Measurements from ENCODE around the gene GEMIN7.

Gene GEMIN7

GRCh38 chr19:45090034-45090433, 11.0 kb downstream of the GEMIN7 start:
- no peak for DNase-seq (ENCODE audit: low read depth)

- no peak for DNase-seq (ENCODE audit: low read depth)
These were observed 11.5 kb downstream of the GEMIN7 start for GRCh38 chr19:45090606-45091005.

GRCh38 chr19:45091031-45091923, 12.2 kb downstream of the GEMIN7 start:
- peak; percentile 96 for DNase-seq (ENCODE audit: low read depth)

GRCh38 chr19:45092747-45093678, 14.0 kb downstream of the GEMIN7 start, which contains the start of gene PPP1R37:
PPP1R37 (plus strand) TSS chr19:45093179; CDS start chr19:45093326, 147 bp downstream.
- DNase-seq (ENCODE audit: low read depth), result peak; percentile 91

- DNase-seq (ENCODE audit: low read depth), result no peak
These were observed 15.1 kb downstream of the GEMIN7 start for GRCh38 chr19:45094137-45094536.

GRCh38 chr19:45094707-45095106, 15.6 kb downstream of the GEMIN7 start:
- no peak for DNase-seq (ENCODE audit: low read depth)

GRCh38 chr19:45095496-45096413, 16.7 kb downstream of the GEMIN7 start:
- DNase-seq (ENCODE audit: low read depth), result no peak

GRCh38 chr19:45096700-45097099, 17.6 kb downstream of the GEMIN7 start:
- DNase-seq (ENCODE audit: low read depth), result no peak

GRCh38 chr19:45097450-45097775, 18.4 kb downstream of the GEMIN7 start:
- no peak for DNase-seq (ENCODE audit: low read depth)

- peak; percentile 90 for DNase-seq (ENCODE audit: low read depth)
These were observed 18.9 kb downstream of the GEMIN7 start for GRCh38 chr19:45097776-45098520.

- DNase-seq (ENCODE audit: low read depth), result no peak
These were observed 19.7 kb downstream of the GEMIN7 start for GRCh38 chr19:45098521-45099466.

GRCh38 chr19:45099467-45100191, 20.6 kb downstream of the GEMIN7 start:
- no peak for DNase-seq (ENCODE audit: low read depth)

- no peak for DNase-seq (ENCODE audit: low read depth)
These were observed 21.1 kb downstream of the GEMIN7 start for GRCh38 chr19:45100201-45100600.

- no peak for DNase-seq (ENCODE audit: low read depth)
These were observed 21.8 kb downstream of the GEMIN7 start for GRCh38 chr19:45100846-45101252.

GRCh38 chr19:45101806-45102205, 22.7 kb downstream of the GEMIN7 start:
- DNase-seq (ENCODE audit: low read depth), result no peak

GRCh38 chr19:45102481-45102880, 23.4 kb downstream of the GEMIN7 start:
- DNase-seq (ENCODE audit: low read depth), result no peak

- DNase-seq (ENCODE audit: low read depth), result no peak
These were observed 24.1 kb downstream of the GEMIN7 start for GRCh38 chr19:45103156-45103507.

GRCh38 chr19:45103508-45104319, 24.7 kb downstream of the GEMIN7 start:
- DNase-seq (ENCODE audit: low read depth), result no peak
